A549 treated with AZD2906 at 1 μM for 4 hours (cell line): Measurements from ENCODE around the gene PCDHGB5. TPM values are rescaled to one million over a fixed set of nuclear protein-coding genes. Genes with fewer than 3 reads are reported as not detected.

Experiments used
- total RNA-seq: library from RNA; stranded (reverse); fragments of 200-300 nt; extraction: Qiagen RNA extraction; gene quantifications from 5 replicates; pipeline ENCODE4 v1.2.3, GENCODE V29; 2022

Gene PCDHGB5
- 1.9 to 2.5 TPM (median 2.2 TPM) in 5 replicates for total RNA-seq

DNA sequence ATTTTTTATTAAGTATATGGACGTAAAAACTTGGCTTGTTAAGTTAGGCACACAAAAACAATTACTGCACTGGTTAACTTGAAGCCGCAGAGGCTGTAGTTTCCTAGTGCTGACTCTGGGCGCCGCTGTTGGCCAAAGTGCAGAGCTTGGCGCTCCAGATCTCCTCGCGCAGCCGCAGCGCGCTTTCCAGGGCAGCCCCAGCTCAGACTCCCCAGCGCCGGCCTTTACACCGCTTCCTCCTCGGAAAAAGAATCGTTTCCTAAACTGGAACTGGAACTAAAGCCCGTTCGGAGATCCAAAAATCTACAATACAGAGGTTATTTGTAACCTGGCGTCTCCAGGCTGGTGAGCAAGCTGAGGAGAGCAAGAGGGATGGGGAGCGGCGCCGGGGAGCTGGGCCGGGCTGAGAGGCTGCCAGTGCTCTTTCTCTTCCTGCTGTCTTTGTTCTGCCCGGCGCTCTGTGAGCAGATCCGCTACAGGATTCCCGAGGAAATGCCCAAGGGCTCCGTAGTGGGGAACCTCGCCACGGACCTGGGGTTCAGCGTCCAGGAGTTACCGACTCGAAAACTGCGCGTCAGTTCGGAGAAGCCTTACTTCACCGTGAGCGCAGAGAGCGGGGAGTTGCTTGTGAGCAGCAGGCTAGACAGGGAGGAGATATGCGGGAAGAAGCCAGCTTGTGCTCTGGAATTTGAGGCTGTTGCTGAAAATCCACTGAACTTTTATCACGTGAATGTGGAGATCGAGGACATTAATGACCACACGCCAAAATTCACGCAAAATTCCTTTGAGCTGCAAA is at the start of gene PCDHGB5:
TSS of gene PCDHGB5 (plus strand) at position 192 of the 796 bp plus-strand sequence. CDS start at position 373, 181 bp downstream.

DNA sequence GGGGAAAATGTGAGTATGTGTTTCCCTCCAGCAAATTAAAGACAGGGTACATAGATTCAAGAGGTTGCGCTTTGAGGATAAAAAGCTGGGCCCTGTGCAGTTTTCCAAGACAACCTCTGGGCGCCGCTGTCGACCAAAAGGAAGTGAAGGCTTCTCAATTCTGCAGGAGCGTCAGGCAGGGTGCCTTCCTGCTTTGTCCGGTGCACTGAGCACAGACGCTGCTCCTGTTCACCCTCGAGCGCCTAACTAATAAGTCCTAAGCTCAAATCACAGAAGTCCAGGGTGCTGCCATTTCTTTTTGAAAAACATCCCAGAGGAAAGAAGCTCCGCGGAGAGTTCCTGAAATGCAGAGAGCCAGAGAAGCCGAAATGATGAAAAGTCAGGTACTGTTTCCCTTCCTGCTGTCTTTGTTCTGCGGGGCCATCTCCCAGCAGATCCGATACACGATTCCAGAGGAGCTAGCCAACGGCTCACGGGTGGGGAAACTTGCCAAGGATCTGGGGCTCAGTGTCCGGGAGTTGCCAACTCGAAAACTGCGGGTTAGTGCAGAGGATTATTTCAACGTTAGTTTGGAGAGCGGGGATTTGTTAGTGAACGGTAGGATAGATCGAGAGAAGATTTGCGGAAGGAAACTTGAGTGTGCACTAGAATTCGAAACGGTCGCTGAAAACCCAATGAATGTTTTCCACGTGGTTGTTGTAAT is 47.7 kb upstream of the PCDHGB5 start, which contains the start of gene PCDHGB1:
TSS of gene PCDHGB1 (plus strand) at position 183 of the 703 bp plus-strand sequence. CDS start at position 345, 162 bp downstream.

DNA sequence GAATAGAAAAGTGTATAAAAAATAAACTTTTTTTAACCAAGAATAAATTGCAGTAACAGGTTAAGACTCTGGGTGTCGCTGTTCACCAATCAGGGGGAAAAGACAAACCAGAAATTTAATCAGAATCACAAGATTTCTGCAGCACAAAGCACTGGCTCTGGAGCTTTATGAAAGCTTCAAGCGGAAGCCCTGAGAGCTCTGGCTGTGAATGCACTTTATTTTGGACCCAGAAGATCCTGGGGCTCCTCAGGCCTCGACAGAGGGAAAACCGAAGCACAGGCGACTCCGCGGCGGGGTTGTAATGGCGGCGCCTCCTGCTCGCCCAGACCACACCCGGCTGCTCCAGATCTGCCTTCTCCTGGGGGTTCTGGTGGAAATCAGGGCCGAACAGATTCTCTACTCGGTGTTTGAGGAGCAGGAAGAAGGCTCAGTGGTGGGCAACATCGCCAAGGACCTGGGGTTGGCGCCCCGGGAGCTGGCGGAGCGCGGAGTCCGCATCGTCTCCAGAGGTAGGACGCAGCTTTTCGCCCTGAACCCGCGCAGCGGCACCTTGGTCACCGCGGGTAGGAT is 42.8 kb upstream of the PCDHGB5 start, which contains the start of gene PCDHGA4:
TSS of gene PCDHGA4 (plus strand) at position 122 of the 570 bp plus-strand sequence. CDS start at position 209, 87 bp downstream.

DNA sequence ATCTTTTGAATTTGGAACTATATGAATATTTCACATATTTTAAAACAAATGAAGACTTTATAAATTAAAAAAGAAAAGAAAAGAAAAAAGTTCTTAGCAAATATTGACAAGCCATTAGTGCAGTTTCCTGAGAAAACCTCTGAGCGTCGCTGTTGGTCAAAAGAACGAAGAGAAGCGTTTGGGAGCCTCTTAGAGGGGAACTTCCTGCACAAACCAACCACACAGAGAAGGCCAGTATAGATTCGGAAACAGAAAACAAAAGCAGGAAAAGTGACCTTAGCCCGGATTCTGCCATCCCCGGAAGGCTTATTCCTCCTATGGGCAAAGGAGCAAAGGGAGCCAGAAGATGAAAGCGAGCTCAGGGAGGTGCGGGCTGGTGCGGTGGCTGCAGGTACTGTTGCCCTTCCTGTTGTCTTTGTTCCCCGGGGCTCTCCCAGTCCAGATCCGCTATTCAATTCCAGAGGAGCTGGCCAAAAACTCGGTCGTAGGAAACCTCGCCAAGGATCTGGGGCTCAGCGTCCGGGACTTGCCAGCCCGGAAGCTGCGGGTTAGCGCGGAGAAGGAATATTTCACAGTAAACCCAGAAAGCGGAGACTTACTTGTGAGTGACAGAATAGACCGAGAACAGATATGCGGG is 37.8 kb upstream of the PCDHGB5 start, which contains the start of gene PCDHGB2:
TSS of gene PCDHGB2 (plus strand) at position 205 of the 637 bp plus-strand sequence. CDS start at position 347, 142 bp downstream.

DNA sequence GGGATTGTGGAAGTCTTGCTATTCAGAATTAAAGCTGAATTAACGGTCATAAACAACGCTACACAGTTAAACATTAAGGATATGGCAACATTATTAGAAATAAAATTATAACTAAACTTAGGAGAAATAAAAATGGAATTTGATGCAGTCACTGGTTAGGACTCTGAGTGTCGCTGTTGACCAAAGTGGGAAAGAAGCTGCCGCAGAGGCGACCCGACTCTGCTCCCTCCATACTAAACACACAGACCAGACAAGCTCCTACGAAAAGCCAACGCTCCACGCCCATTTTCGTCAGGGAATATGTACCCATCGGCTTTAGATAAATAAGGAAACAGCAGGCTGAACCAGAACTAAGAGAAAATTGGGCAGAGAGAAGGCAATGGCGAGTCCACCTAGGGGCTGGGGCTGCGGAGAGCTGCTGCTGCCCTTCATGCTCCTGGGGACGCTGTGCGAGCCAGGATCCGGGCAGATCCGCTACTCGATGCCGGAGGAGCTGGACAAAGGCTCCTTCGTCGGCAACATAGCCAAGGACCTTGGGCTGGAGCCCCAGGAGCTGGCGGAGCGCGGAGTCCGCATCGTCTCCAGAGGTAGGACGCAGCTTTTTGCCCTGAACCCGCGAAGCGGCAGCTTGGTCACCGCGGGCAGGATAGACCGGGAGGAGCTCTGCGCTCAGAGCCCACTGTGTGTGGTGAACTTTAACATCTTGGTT is 33.6 kb upstream of the PCDHGB5 start, which contains the start of gene PCDHGA5:
TSS of gene PCDHGA5 (plus strand) at position 211 of the 709 bp plus-strand sequence. CDS start at position 380, 169 bp downstream.

DNA sequence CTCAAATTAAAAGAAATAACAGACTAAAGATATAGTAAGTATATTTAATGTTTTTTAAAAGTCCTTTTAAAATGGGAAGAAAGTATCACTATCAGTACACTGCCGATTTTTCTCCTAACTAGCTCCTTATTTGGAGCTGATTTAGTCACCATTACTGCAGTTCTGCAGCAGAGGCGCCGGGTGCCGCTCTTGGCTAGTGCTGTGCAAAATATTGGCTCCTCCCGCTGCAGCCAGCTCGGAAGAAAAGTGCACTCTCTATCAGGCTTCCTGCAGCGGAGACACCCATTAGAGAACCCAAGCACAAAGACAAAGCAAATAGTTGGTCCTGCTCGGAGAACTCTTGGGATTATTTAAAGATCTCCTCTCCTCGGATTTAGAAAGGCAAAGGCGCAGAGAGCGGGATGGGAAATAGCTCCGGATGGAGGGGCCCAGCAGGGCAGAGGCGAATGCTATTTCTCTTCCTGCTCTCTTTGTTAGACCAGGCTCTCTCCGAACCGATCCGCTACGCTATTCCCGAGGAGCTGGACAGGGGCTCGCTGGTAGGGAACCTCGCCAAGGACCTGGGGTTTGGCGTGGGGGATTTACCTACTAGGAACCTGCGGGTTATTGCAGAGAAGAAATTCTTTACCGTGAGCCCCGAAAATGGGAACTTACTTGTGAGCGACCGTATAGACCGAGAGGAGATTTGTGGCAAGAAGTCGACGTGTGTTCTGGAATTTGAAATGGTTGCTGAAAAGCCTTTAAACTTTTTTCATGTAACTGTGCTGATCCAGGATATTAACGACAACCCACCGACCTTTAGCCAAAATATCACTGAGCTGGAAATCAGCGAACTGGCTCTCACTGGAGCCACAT is 27.5 kb upstream of the PCDHGB5 start, which contains the start of gene PCDHGB3:
TSS of gene PCDHGB3 (plus strand) at position 249 of the 855 bp plus-strand sequence. CDS start at position 402, 153 bp downstream.

DNA sequence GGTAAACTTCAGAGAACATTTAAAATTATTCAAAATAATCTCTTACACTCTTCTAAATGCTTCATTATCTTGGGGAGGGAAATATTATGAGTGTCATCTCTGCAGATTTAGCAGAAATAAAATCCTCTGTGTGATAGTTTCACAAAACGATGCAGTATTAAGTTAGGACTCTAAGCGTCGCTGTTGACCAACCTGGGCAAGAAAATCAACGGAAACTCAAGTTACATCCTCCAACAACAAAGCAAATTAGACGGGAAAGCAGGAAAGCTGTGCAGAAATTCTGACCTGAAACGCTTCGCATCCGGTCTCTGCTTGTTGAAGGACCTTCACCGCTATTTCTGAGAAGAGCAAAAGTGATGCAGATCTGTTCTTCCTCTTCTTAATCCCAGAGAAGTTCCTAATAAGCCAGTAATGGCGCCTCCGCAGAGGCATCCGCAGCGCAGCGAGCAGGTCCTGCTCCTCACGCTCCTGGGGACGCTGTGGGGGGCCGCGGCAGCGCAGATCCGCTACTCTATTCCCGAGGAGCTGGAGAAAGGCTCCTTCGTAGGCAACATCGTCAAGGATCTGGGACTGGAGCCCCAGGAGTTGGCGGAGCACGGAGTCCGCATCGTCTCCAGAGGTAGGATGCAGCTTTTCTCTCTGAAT is 24.0 kb upstream of the PCDHGB5 start, which contains the start of gene PCDHGA6:
TSS of gene PCDHGA6 (plus strand) at position 219 of the 645 bp plus-strand sequence. CDS start at position 412, 193 bp downstream.

DNA sequence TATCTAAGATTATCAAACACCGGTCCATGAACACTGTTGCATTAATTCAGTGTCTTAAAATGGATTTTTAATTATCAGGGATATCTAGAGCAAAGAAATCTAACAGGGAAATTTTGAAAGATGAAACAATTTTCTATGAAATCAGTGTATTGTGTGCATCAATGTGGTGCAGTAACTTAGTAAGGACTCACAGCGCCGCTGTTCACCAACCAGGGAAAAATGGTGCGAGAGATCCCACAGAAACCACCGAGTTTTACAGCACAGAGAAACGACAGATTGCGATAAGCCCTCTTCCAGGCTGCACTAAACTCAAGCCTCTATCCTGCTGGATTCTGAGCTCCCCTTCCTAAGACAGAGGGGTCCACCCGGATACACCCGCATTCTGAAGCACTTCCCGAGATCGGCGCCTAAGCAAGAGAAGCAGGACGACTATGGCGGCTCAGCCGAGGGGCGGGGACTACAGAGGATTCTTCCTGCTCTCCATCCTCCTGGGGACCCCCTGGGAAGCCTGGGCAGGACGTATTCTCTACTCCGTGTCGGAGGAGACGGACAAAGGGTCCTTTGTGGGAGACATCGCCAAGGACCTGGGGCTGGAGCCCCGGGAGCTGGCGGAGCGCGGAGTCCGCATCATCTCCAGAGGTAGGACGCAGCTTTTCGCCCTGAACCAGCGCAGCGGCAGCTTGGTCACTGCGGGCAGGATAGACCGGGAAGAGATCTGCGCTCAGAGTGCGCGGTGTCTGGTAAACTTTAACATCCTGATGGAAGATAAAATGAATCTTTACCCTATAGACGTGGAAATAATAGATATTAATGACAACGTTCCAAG is 15.1 kb upstream of the PCDHGB5 start, which contains the start of gene PCDHGA7:
TSS of gene PCDHGA7 (plus strand) at position 274 of the 826 bp plus-strand sequence. CDS start at position 432, 158 bp downstream.

DNA sequence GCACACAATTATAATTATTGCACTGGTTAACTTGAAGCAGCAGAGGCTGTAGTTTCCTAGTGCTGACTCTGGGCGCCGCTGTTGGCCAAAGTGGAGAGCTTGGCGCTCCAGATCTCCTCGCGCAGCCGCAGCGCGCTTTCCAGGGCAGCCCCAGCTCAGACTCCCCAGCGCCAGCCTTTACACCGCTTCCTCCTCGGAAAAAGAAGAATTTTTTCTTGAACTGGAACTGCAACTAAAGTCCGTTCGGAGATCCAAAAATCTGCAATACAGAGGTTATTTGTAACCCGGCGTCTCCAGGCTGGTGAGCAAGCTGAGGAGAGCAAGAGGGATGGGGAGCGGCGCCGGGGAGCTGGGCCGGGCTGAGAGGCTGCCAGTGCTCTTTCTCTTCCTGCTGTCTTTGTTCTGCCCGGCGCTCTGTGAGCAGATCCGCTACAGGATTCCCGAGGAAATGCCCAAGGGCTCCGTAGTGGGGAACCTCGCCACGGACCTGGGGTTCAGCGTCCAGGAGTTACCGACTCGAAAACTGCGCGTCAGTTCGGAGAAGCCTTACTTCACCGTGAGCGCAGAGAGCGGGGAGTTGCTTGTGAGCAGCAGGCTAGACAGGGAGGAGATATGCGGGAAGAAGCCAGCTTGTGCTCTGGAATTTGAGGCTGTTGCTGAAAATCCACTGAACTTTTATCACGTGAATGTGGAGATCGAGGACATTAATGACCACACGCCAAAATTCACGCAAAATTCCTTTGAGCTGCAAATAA is 10.0 kb upstream of the PCDHGB5 start, which contains the start of gene PCDHGB4:
TSS of gene PCDHGB4 (plus strand) at position 142 of the 755 bp plus-strand sequence. CDS start at position 329, 187 bp downstream.

DNA sequence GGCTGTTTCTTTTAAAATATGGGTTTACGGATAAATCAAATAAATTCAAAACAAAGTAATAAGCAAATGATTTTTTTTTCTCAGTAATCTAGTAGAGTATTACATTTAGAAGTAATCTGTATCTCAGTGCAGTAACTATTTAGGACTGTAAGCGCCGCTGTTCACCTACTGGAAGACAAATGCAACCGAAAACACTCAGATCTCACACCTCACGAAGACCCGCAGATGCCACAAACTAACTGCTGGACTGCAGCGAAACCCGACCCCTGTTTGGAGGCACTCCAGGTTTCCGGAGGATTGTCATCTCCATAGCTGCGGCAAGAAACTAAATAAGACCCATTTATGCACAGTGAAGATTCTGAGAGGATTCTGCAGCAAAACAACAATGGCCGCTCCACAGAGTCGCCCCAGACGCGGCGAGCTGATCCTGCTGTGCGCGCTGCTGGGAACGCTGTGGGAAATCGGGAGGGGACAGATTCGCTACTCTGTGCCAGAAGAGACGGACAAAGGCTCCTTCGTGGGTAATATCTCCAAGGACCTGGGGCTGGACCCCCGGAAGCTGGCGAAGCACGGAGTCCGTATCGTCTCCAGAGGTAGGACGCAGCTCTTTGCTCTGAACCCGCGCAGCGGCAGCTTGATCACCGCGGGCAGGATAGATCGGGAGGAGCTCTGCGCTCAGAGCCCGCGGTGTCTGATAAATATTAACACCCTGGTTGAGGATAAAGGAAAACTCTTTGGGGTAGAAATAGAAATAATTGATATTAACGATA is 5.1 kb upstream of the PCDHGB5 start, which contains the start of gene PCDHGA8:
TSS of gene PCDHGA8 (plus strand) at position 205 of the 770 bp plus-strand sequence. CDS start at position 386, 181 bp downstream.

DNA sequence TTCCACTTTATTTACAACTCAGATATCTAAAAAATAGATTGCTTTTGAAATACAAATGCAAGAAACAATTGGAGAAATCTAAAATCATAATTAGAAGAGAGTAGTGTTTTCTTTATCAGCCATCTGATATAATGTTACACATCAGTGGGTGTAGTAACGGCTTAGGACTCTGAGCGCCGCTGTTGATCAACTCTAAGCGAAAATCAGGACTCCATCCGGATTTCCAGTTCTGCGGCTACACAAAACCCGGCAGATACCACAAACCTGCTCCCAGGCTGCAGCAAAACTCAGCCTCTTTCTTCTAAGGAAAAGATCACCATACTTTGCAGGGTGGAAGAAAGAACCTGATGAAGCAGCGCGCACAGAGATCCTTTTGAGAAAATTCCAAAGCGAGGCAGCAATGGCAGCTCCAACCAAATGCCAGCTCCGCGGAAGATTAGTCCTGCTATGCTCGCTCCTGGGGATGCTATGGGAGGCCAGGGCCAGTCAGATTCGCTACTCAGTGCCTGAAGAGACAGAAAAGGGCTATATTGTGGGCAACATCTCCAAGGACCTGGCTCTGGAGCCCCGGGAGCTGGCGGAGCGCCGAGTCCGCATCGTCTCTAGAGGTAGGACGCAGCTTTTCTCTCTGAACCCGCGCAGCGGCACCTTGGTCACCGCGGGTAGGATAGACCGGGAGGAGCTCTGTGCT is 5.0 kb downstream of the PCDHGB5 start, which contains the start of gene PCDHGA9:
TSS of gene PCDHGA9 (plus strand) at position 226 of the 691 bp plus-strand sequence. CDS start at position 401, 175 bp downstream.

DNA sequence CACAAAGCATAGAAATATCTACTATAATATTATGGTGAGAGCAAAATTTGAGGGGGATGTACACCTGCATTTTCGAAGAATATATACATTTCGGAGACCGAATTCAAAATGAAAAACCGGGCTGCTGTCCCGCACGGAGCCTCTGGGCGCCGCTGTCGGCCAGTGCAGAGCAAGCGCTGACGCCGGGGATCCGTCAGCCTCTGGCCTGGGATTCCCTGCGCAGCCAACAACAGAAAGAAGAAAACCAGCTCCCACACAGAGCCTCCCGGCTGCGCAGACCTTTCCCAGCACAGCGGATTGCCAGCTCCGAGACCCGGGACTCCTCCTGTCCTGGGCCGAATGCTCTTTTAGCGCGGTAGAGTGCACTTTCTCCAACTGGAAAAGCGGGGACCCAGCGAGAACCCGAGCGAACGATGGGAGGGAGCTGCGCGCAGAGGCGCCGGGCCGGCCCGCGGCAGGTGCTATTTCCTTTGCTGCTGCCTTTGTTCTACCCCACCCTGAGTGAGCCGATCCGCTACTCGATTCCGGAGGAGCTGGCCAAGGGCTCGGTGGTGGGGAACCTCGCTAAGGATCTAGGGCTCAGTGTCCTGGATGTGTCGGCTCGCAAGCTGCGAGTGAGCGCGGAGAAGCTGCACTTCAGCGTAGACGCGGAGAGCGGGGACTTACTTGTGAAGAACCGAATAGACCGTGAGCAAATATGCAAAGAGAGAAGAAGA is 10.2 kb downstream of the PCDHGB5 start, which contains the start of gene PCDHGB6:
TSS of gene PCDHGB6 (plus strand) at position 232 of the 716 bp plus-strand sequence. CDS start at position 414, 182 bp downstream.

DNA sequence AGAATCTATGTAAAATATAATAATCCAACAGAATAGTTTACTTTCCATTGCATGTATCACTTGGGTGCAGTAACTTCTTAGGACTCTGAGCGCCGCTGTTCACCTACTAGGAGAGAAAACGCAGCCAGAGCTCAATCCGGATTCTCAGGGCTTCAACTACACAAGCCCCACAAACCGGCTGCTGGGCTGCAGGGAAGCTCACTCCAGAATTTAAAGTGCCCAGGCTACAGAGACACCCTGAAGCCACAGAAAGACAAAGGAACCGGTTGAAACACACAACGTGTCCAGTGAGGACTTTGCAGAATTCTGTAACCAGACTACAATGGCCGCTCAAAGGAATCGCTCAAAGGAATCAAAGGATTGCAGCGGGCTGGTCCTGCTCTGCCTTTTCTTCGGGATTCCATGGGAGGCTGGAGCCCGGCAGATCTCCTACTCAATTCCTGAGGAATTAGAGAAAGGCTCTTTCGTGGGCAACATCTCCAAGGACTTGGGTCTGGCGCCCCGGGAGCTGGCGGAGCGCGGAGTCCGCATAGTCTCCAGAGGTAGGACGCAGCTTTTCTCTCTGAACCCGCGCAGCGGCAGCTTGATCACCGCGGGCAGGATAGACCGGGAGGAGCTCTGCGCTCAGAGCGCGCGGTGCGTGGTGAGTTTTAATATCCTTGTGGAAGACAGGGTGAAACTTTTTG is 15.2 kb downstream of the PCDHGB5 start, which contains the start of gene PCDHGA10:
TSS of gene PCDHGA10 (plus strand) at position 134 of the 686 bp plus-strand sequence. CDS start at position 323, 189 bp downstream.

DNA sequence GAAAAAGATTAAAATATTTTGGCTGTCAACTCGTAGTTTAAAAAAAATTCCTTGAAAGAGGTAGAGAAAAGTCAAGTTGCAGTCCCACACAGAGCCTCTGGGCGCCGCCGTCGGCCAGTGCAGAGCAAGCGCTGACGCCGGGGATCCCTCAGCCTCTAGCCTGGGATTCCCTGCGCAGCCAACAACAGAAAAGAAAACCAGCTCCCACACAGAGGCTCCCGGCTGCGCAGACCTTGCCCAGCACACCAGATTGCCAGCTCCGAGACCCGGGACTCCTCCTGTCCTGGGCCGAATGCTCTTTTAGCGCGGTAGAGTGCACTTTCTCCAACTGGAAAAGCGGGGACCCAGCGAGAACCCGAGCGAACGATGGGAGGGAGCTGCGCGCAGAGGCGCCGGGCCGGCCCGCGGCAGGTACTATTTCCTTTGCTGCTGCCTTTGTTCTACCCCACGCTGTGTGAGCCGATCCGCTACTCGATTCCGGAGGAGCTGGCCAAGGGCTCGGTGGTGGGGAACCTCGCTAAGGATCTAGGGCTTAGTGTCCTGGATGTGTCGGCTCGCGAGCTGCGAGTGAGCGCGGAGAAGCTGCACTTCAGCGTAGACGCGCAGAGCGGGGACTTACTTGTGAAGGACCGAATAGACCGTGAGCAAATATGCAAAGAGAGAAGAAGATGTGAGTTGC is 19.9 kb downstream of the PCDHGB5 start, which contains the start of gene PCDHGB7:
TSS of gene PCDHGB7 (plus strand) at position 184 of the 679 bp plus-strand sequence. CDS start at position 367, 183 bp downstream.

